ENCODE results near the gene RHOBTB3. TPM values are rescaled to one million over a fixed set of nuclear protein-coding genes. Genes with fewer than 3 reads are reported as not detected.

Gene RHOBTB3
- total RNA-seq, 1 experiment from 2014 or later = 95.2 TPM

- no peaks in the 10 kb centered on the region for H3K9me3 ChIP-seq (ENCODE audit: control insufficient read depth, insufficient read depth, low read depth, low read length)
- intact Hi-C loops (cut with micrococcal nuclease; ENCODE audit: unreplicated experiment) = loop anchor here (5.0 kb wide), 2 partner anchors 72 to 87 kb away; partner anchors contain the start of gene RFESD
- H3K4me3 ChIP-seq (ENCODE audit: low read depth in 2 of 2, low read length in 2 of 2) = peak overlapping the region; percentile 10 to 95; a peak in 3 of 4 replicates
- peak overlapping the region; percentile 96 for H3K27ac ChIP-seq (ENCODE audit: low read length)
- DNase-seq (ENCODE audit: low read depth, low spot score) (no peak), ATAC-seq (no peak)
- H3K4me1 ChIP-seq (ENCODE audit: control insufficient read depth, insufficient read depth, low read length) = peaks cover 32% of the 10 kb centered on the region
- no TSS peak for BruUV-seq (replicated peaks)
- POLR2A ChIA-PET = interaction anchor here (0.6 kb wide), 1 partner anchor 87 kb away, joined by 4 read pairs; no protein-coding TSS in a partner anchor
- TF ChIP-seq POLR2AphosphoS5 (IDR thresholded peaks at IDR 0.05; ENCODE audit: low read depth, low read length) = no peak
- no peak for TF ChIP-seq SIN3A (IDR thresholded peaks at IDR 0.05; ENCODE audit: borderline replicate concordance, insufficient read depth, low read depth, low read length)
- TF ChIP-seq CTCF (IDR thresholded peaks at IDR 0.05) = no peak
- TF ChIP-seq REST (IDR thresholded peaks at IDR 0.05; ENCODE audit: insufficient read depth in 1 of 2, low read depth in 2 of 2, low read length in 1 of 2) = no peak
- TF ChIP-seq TCF7L2 (IDR thresholded peaks at IDR 0.05; ENCODE audit: low read depth, low read length) = no peak
- H3K36me3 ChIP-seq (ENCODE audit: control insufficient read depth, insufficient read depth, low read length) = peaks cover 2% of the 10 kb centered on the region; the same call in 1 of the 2 replicates
- in situ Hi-C loops (cut with HindIII; ENCODE audit: low pct_unique_long_range_greater_than_20kb, low sequenced_read_pairs) = no loop called here
- H3K27me3 ChIP-seq (ENCODE audit: control insufficient read depth, insufficient read depth, low read length) = no peaks in the 10 kb centered on the region
- CTCF ChIA-PET = no interaction called here
These were observed 3.1 kb downstream of the RHOBTB3 start for GRCh38 chr5:95734187-95734586.

GRCh38 chr5:95734906-95735305, 3.8 kb downstream of the RHOBTB3 start:
- no TSS peak for BruUV-seq (replicated peaks)
- H3K36me3 ChIP-seq (ENCODE audit: control insufficient read depth, insufficient read depth, low read length) = peaks cover 2% of the 10 kb centered on the region; the same call in 1 of the 2 replicates
- no peak for TF ChIP-seq REST (IDR thresholded peaks at IDR 0.05; ENCODE audit: insufficient read depth in 1 of 2, low read depth in 2 of 2, low read length in 1 of 2)
- no peak for TF ChIP-seq POLR2AphosphoS5 (IDR thresholded peaks at IDR 0.05; ENCODE audit: low read depth, low read length)
- no peak for TF ChIP-seq CTCF (IDR thresholded peaks at IDR 0.05)
- no peak for TF ChIP-seq TCF7L2 (IDR thresholded peaks at IDR 0.05; ENCODE audit: low read depth, low read length)
- TF ChIP-seq SIN3A (IDR thresholded peaks at IDR 0.05; ENCODE audit: borderline replicate concordance, insufficient read depth, low read depth, low read length) = no peak
- ChIA-PET POLR2A (interaction anchor here (0.6 kb wide), 1 partner anchor 117 kb away, joined by 3 read pairs; no protein-coding TSS in a partner anchor), CTCF (interaction anchor here (0.9 kb wide), 1 partner anchor 70 kb away, joined by 3 read pairs; no protein-coding TSS in a partner anchor)
- no peaks in the 10 kb centered on the region for H3K27me3 ChIP-seq (ENCODE audit: control insufficient read depth, insufficient read depth, low read length)
- no peak for ATAC-seq
- H3K27ac ChIP-seq (ENCODE audit: low read length) = peak overlapping the region; percentile 35; the same call in 1 of the 2 replicates
- no peaks in the 10 kb centered on the region for H3K9me3 ChIP-seq (ENCODE audit: control insufficient read depth, insufficient read depth, low read depth, low read length)
- no peak for DNase-seq (ENCODE audit: low read depth, low spot score)
- H3K4me1 ChIP-seq (ENCODE audit: control insufficient read depth, insufficient read depth, low read length) = peaks cover 26% of the 10 kb centered on the region
- intact Hi-C loops (cut with micrococcal nuclease; ENCODE audit: unreplicated experiment) (loop anchor here (5.0 kb wide), 2 partner anchors 73 to 88 kb away; partner anchors contain the start of gene RFESD), in situ Hi-C loops (cut with HindIII; ENCODE audit: low pct_unique_long_range_greater_than_20kb, low sequenced_read_pairs) (no loop called here)
- peak overlapping the region in 1 of 2 experiments; percentile 1; a peak in 2 of 4 replicates for H3K4me3 ChIP-seq (ENCODE audit: low read depth in 2 of 2, low read length in 2 of 2)

Measured in Panc1 (cell line).